HepG2 (cell line): ENCODE measurements around the gene ATG2A. TPM values are rescaled to one million over a fixed set of nuclear protein-coding genes. Genes with fewer than 3 reads are reported as not detected.

Experiments used
- ADNP ChIP-seq: sonication (generic); formaldehyde crosslinking; IDR thresholded peaks from 2 replicates; pipeline ENCODE4 v1.4.0; 2020; ENCODE audit warnings: missing genetic modification reagents
- ATF2 ChIP-seq: sonication (generic); formaldehyde crosslinking; IDR thresholded peaks from 2 replicates; pipeline ENCODE4 v1.4.0; 2020; ENCODE audit warnings: missing genetic modification reagents
- GATAD1 ChIP-seq: IDR thresholded peaks from 2 replicates; pipeline ENCODE4 v1.6.1; 2016; ENCODE audit warnings: missing genetic modification reagents, missing compliant biosample characterization
- GATAD2A ChIP-seq: IDR thresholded peaks from 2 replicates; pipeline ENCODE4 v1.6.1; 2016
- GPN1 ChIP-seq: sonication (generic); formaldehyde crosslinking; IDR thresholded peaks from 2 replicates; pipeline ENCODE4 v1.5.1; 2020; ENCODE audit warnings: missing genetic modification reagents, borderline replicate concordance
- HNRNPH1 ChIP-seq: fragments of 200-400 bp; formaldehyde crosslinking; optimal IDR thresholded peaks from 2 replicates; pipeline ENCODE3; 2017; ENCODE audit warnings: mild to moderate bottlenecking, low read depth, low read length
- NFKBIZ ChIP-seq: IDR thresholded peaks from 2 replicates; pipeline ENCODE4 v1.6.1; 2018; ENCODE audit warnings: missing genetic modification reagents, missing compliant biosample characterization
- PTBP1 ChIP-seq: fragments of 200-400 bp; formaldehyde crosslinking; IDR thresholded peaks from 2 replicates; pipeline ENCODE4 v1.6.1; 2018; ENCODE audit warnings: low read length, low read depth; ENCODE audit not compliant: poor library complexity, severe bottlenecking
- RFX5 ChIP-seq: IDR thresholded peaks from 2 replicates; pipeline ENCODE4 v1.6.1; 2011; ENCODE audit warnings: low read depth, low read length, improper control_type of control experiment
- SAP130 ChIP-seq: IDR thresholded peaks from 2 replicates; pipeline ENCODE4 v1.6.1; 2016; ENCODE audit warnings: low read depth
- SKI ChIP-seq: fragments of 450-650 bp; IDR thresholded peaks from one replicate; pipeline ENCODE4 v1.6.1; 2018; ENCODE audit warnings: mild to moderate bottlenecking; ENCODE audit not compliant: partially characterized antibody
- SRSF9 ChIP-seq: fragments of 200-400 bp; formaldehyde crosslinking; IDR thresholded peaks from 2 replicates; pipeline ENCODE4 v1.6.1; 2018; ENCODE audit warnings: borderline replicate concordance, mild to moderate bottlenecking, low read depth, low read length; ENCODE audit not compliant: insufficient read depth, poor library complexity, severe bottlenecking
- STAT5B ChIP-seq: sonication (generic); formaldehyde crosslinking; IDR thresholded peaks from 2 replicates; pipeline ENCODE4 v1.4.0; 2020; ENCODE audit warnings: missing genetic modification reagents
- ZBTB26 ChIP-seq: IDR thresholded peaks from 2 replicates; pipeline ENCODE4 v1.6.1; 2016; ENCODE audit warnings: missing compliant biosample characterization, missing genetic modification reagents, borderline replicate concordance
- ZC3H13 ChIP-seq: sonication (generic); formaldehyde crosslinking; IDR thresholded peaks from 2 replicates; pipeline ENCODE4 v1.8.1; 2023; ENCODE audit warnings: mild to moderate bottlenecking, missing genetic modification reagents, moderate library complexity
- ZHX2 ChIP-seq, 2 experiments: sonication (generic) in 1 of 2; formaldehyde crosslinking in 1 of 2; IDR thresholded peaks; 2 replicates each; pipeline versions ENCODE4 v1.6.1 to v1.9.0; 2014 to 2022; ENCODE audit warnings: antibody characterized with exemption in 1 of 2, borderline replicate concordance in 1 of 2, inconsistent platforms in 1 of 2, low read depth in 1 of 2, missing genetic modification reagents in 1 of 2
- ZNF337 ChIP-seq: sonication (generic); formaldehyde crosslinking; IDR thresholded peaks from 2 replicates; pipeline ENCODE4 v1.5.1; 2020; ENCODE audit warnings: missing genetic modification reagents, low read depth, mild to moderate bottlenecking, borderline replicate concordance
- ZNF749 ChIP-seq: sonication (generic); formaldehyde crosslinking; IDR thresholded peaks from 2 replicates; pipeline ENCODE4 v1.8.0; 2022; ENCODE audit warnings: mild to moderate bottlenecking, missing genetic modification reagents, moderate library complexity, borderline replicate concordance
- ZNF878 ChIP-seq: sonication (generic); formaldehyde crosslinking; IDR thresholded peaks from 2 replicates; pipeline ENCODE4 v1.8.1; 2023; ENCODE audit warnings: mild to moderate bottlenecking, missing genetic modification reagents, moderate library complexity
- ZSCAN21 ChIP-seq: sonication (generic); formaldehyde crosslinking; IDR thresholded peaks from 2 replicates; pipeline ENCODE4 v1.8.0; 2022; ENCODE audit warnings: mild to moderate bottlenecking, missing genetic modification reagents, moderate library complexity, borderline replicate concordance
- polyA plus RNA-seq, 8 experiments: library from polyadenylated mRNA; depleted of rRNA in 3 of 8; stranded (reverse) in 7 of 8; unstranded in 1 of 8; fragments of >200 nt; fragmentation: Illumina TruSeq in 4 of 8; extraction: Trizol in 4 of 8; gene quantifications; 2 replicates each; pipeline versions ENCODE4 v1.2.1 to v1.2.3, GENCODE V29; 2011 to 2016; ENCODE audit warnings: low read depth in 4 of 8, missing spikeins in 1 of 8, mixed read lengths in 1 of 8; ENCODE audit not compliant: insufficient read depth in 1 of 8
- total RNA-seq, 5 experiments: library from RNA; depleted of rRNA; stranded (reverse); fragments of >200 nt; fragmentation: Illumina TruSeq; extraction: Trizol; gene quantifications; 2 replicates each; pipeline ENCODE4 v1.2.3, GENCODE V29; 2016; ENCODE audit warnings: low read depth in 1 of 5

ATG2A gene
- total and polyA plus RNA-seq, 2 of the 13 experiments (the other 11 are each of a cell fraction or from before 2014, with no cell fraction given): 6.7 to 8.0 TPM

GRCh38 chr11:64856382-64857227 lies 60.4 kb downstream of the ATG2A start (continued):
- TF ChIP-seq ATF2 (CRISPR knock-in tag): no peak
- no peak for TF ChIP-seq ZNF878 (CRISPR knock-in tag)
- peak; percentile 40; the same call in 1 of the 2 replicates for TF ChIP-seq ZBTB26 (CRISPR knock-in tag)
- no peak for TF ChIP-seq SKI
- peak; percentile 59 for TF ChIP-seq SAP130 (CRISPR knock-in tag)
- no peak for TF ChIP-seq ZNF749
- TF ChIP-seq ZSCAN21 (CRISPR knock-in tag): no peak
- no peak for TF ChIP-seq PTBP1
- TF ChIP-seq ZHX2 (IDR thresholded peaks at IDR 0.05; ENCODE audit: low read depth): 0 out of 2 replicates have a peak, but pooled peaks have one; percentile 23
- no peak for TF ChIP-seq ZHX2 (CRISPR knock-in tag; IDR thresholded peaks at IDR 0.05; ENCODE audit: borderline replicate concordance)
- no peak for TF ChIP-seq SRSF9
- TF ChIP-seq NFKBIZ (CRISPR knock-in tag): no peak
- TF ChIP-seq ZNF337 (CRISPR knock-in tag): no peak
- no peak for TF ChIP-seq STAT5B
- TF ChIP-seq RFX5: no peak
- TF ChIP-seq GPN1 (CRISPR knock-in tag): no peak
- TF ChIP-seq GATAD1: peak; percentile 48; the same call in 1 of the 2 replicates
- no peak for TF ChIP-seq HNRNPH1
- TF ChIP-seq ZC3H13: no peak
- TF ChIP-seq GATAD2A (CRISPR knock-in tag): peak; percentile 51
- TF ChIP-seq ADNP (CRISPR knock-in tag): no peak
